Peyer's patch (tissue), 4 donors: ENCODE data around the gene SH3RF3.

Experiments
- CTCF ChIP-seq, 6 experiments: fragments of 450-650 bp in 4 of 6; fragments of 200-600 bp in 2 of 6; sonication (generic) in 1 of 6; IDR thresholded peaks; one replicate each; pipeline ENCODE4 v1.5.1; 2017 to 2019; ENCODE audit warnings: antibody characterized with exemption in 6 of 6, mild to moderate bottlenecking in 3 of 6, moderate library complexity in 1 of 6
- POLR2A ChIP-seq, 2 donors: fragments of 450-650 bp; IDR thresholded peaks; one replicate each; pipeline ENCODE4 v1.5.1; 2017; ENCODE audit warnings: antibody characterized with exemption in 2 of 2, mild to moderate bottlenecking in 2 of 2, moderate library complexity in 2 of 2

DNA sequence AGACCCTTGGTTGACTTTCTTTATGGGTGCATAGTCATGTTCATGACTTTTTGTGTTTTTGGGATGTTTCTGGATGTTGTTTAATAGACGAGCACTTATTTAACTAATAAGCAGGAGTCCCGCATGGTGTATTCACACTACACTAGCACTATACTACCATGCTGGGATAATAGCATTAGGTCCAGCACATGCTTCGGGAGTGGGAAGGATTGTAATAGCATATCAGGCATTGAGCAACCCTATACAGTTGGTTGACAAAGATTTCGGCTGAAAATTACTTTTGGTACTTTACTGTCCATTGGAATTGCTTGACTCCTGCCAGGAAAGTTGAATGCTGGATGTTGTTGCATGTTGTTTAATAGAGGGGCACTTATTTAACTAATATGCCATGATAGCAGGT is 2.8 kb downstream of the SH3RF3 start:
- no peak for TF ChIP-seq CTCF (IDR thresholded peaks at IDR 0.05)
- no peak for TF ChIP-seq POLR2A (IDR thresholded peaks at IDR 0.05)
